Activated CD4-positive, alpha-beta T cell treated with anti-CD3 and anti-CD28 coated beads for 36 hours (primary cell): ENCODE results near the gene PFN4. TPM values are rescaled to one million over a fixed set of nuclear protein-coding genes. Genes with fewer than 3 reads are reported as not detected.
A peak's percentile ranks its signal among the peaks of the same experiment; 100 is the strongest.

ENCODE experiments used
- ATAC-seq: fragments of 200-7000 bp; cut with Tn5 transposase; one replicate; pipeline ENCODE4 v1.10.0; 2021; ENCODE audit warnings: mild to moderate bottlenecking, moderate library complexity
- CTCF ChIA-PET: fragments of 350-600 bp; sonication (Branson Sonifier 250); formaldehyde crosslinking; loops from one replicate; lab custom pipeline; 2021; ENCODE audit warnings: antibody characterized with exemption; lab: Charles Lee
- POLR2A ChIA-PET: fragments of 350-600 bp; sonication (Branson Sonifier 250); formaldehyde crosslinking; loops from one replicate; lab custom pipeline; 2021; ENCODE audit warnings: antibody characterized with exemption, inconsistent platforms; lab: Charles Lee
- DNase-seq: peaks from one replicate; pipeline ENCODE4 v3.0.0-alpha.2; 2020
- H3K27ac Mint-ChIP-seq: one replicate; pipeline ENCODE4 v1.8.0; 2021; ENCODE audit warnings: mixed read lengths
- H3K27me3 Mint-ChIP-seq: one replicate; pipeline ENCODE4 v1.8.0; 2021; ENCODE audit warnings: mixed read lengths
- H3K36me3 Mint-ChIP-seq: one replicate; pipeline ENCODE4 v1.8.0; 2021; ENCODE audit warnings: low read depth, mixed read lengths
- H3K4me1 Mint-ChIP-seq: one replicate; pipeline ENCODE4 v1.8.0; 2021; ENCODE audit warnings: mixed read lengths
- H3K4me3 Mint-ChIP-seq: one replicate; pipeline ENCODE4 v1.8.0; 2021; ENCODE audit warnings: mild to moderate bottlenecking, moderate library complexity, mixed read lengths
- H3K9me3 Mint-ChIP-seq: one replicate; pipeline ENCODE4 v1.8.0; 2021; ENCODE audit warnings: low read depth, mixed read lengths
- intact Hi-C, 2 experiments: fragments of 100-400 bp; cut with DNase I in 1 of 2; cut with micrococcal nuclease in 1 of 2; formaldehyde crosslinking; loops; one replicate each; pipeline versions ENCODE4 v1.14.2 to v1.15.1; 2022 to 2024; cut with DNase I, micrococcal nuclease
- total RNA-seq, 2 experiments: library from RNA; stranded (reverse); gene quantifications; one replicate each; pipeline ENCODE4 v1.2.3, GENCODE V29; 2021

Gene PFN4
- total RNA-seq, 2 experiments from 2014 or later: 0.30 TPM; not detected in 1

GRCh38 chr2:24082787-24083566, 40.2 kb downstream of the PFN4 start:
- intact Hi-C loops: loop anchor here in 1 of 2 experiments (5.0 kb wide), 1 partner anchor 96 kb away; no protein-coding TSS in a partner anchor

GRCh38 chr2:24080701-24081100, 42.4 kb downstream of the PFN4 start:
- H3K36me3 Mint-ChIP-seq: peaks cover 3% of the 10 kb centered on the region
- no peak overlapping the region for H3K27ac Mint-ChIP-seq
- H3K9me3 Mint-ChIP-seq: no peaks in the 10 kb centered on the region
- DNase-seq: no peak
- POLR2A ChIA-PET: interaction anchor here (1.6 kb wide), 1 partner anchor 33 kb away, joined by 4 read pairs; the partner anchor contains the start of gene WDCP
- CTCF ChIA-PET: interaction anchor here (0.7 to 0.9 kb wide), 3 partner anchors 30 to 82 kb away, joined by 3 read pairs; no protein-coding TSS in a partner anchor
- H3K27me3 Mint-ChIP-seq: no peaks in the 10 kb centered on the region
- H3K4me3 Mint-ChIP-seq: no peak overlapping the region
- H3K4me1 Mint-ChIP-seq: peaks cover 23% of the 10 kb centered on the region
- no peak for ATAC-seq
- intact Hi-C loops: loop anchor here in 1 of 2 experiments (5.0 kb wide), 1 partner anchor 93 kb away; no protein-coding TSS in a partner anchor

More at GRCh38 chr2:24082787-24083566, 40.2 kb downstream of the PFN4 start:
- H3K27me3 Mint-ChIP-seq: no peaks in the 10 kb centered on the region
- peaks cover 15% of the 10 kb centered on the region for H3K4me1 Mint-ChIP-seq
- ChIA-PET POLR2A (interaction anchor here (0.6 kb wide), 1 partner anchor 10 kb away, joined by 3 read pairs; no protein-coding TSS in a partner anchor), CTCF (interaction anchor here (0.6 to 3.3 kb wide), 21 partner anchors 7 to 498 kb away, joined by 3 to 35 read pairs (median 6); partner anchors contain the start of genes ATAD2B, FAM228B, FKBP1B and PFN4)
- DNase-seq (no peak), ATAC-seq (no peak)
- no peaks in the 10 kb centered on the region for H3K9me3 Mint-ChIP-seq
- H3K4me3 Mint-ChIP-seq: peak overlapping the region; percentile 79
- no peak overlapping the region for H3K27ac Mint-ChIP-seq
- peaks cover 3% of the 10 kb centered on the region for H3K36me3 Mint-ChIP-seq

GRCh38 chr2:24077879-24078278, 45.3 kb downstream of the PFN4 start:
- H3K36me3 Mint-ChIP-seq: peaks cover 11% of the 10 kb centered on the region
- DNase-seq: no peak
- H3K27me3 Mint-ChIP-seq: no peaks in the 10 kb centered on the region
- peaks cover 31% of the 10 kb centered on the region for H3K4me1 Mint-ChIP-seq
- ChIA-PET CTCF (interaction anchor here (0.6 to 3.2 kb wide), 4 partner anchors 10 to 254 kb away, joined by 3 to 25 read pairs (median 6); partner anchors contain the start of gene ATAD2B), POLR2A (interaction anchor here (2.2 kb wide), 1 partner anchor 152 kb away, joined by 33 read pairs; the partner anchor contains the start of gene ATAD2B)
- H3K9me3 Mint-ChIP-seq: no peaks in the 10 kb centered on the region
- intact Hi-C loops: loop anchor here (2.0 to 10.0 kb wide), 5 partner anchors 137 to 1799 kb away; partner anchors contain the start of genes ASXL2 (in 1 of the 2), KLHL29 (in 1 of the 2), NCOA1 (in 1 of the 2) and UBXN2A (in 1 of the 2)
- peak overlapping the region; percentile 99 for H3K4me3 Mint-ChIP-seq
- peak overlapping the region; percentile 70 for H3K27ac Mint-ChIP-seq
- no peak for ATAC-seq

GRCh38 chr2:24077535-24077877, 45.6 kb downstream of the PFN4 start:
- H3K4me1 Mint-ChIP-seq: peaks cover 35% of the 10 kb centered on the region
- H3K36me3 Mint-ChIP-seq: peaks cover 15% of the 10 kb centered on the region
- intact Hi-C loops: loop anchor here (2.0 to 10.0 kb wide), 5 partner anchors 137 to 1800 kb away; partner anchors contain the start of genes ASXL2 (in 1 of the 2), KLHL29 (in 1 of the 2), NCOA1 (in 1 of the 2) and UBXN2A (in 1 of the 2)
- ATAC-seq (no peak), DNase-seq (no peak)
- peak overlapping the region; percentile 99 for H3K4me3 Mint-ChIP-seq
- H3K27me3 Mint-ChIP-seq: no peaks in the 10 kb centered on the region
- ChIA-PET POLR2A (interaction anchor here (2.2 kb wide), 1 partner anchor 152 kb away, joined by 33 read pairs; the partner anchor contains the start of gene ATAD2B), CTCF (interaction anchor here (0.6 to 3.2 kb wide), 4 partner anchors 10 to 253 kb away, joined by 3 to 25 read pairs (median 4); partner anchors contain the start of gene ATAD2B)
- H3K27ac Mint-ChIP-seq: peak overlapping the region; percentile 70
- no peaks in the 10 kb centered on the region for H3K9me3 Mint-ChIP-seq

- ChIA-PET POLR2A (interaction anchor here (0.6 to 2.2 kb wide), 7 partner anchors 8 to 151 kb away, joined by 3 to 34 read pairs (median 5); partner anchors contain the start of genes ATAD2B, TP53I3, UBXN2A and WDCP), CTCF (interaction anchor here (0.5 to 3.2 kb wide), 7 partner anchors 10 to 252 kb away, joined by 3 to 25 read pairs (median 5); partner anchors contain the start of genes ATAD2B and WDCP)
- Mint-ChIP-seq H3K36me3 (peaks cover 16% of the 10 kb centered on the region), H3K27ac (peak overlapping the region; percentile 70), H3K4me3 (peak overlapping the region; percentile 99), H3K9me3 (no peaks in the 10 kb centered on the region), H3K4me1 (peaks cover 39% of the 10 kb centered on the region), H3K27me3 (no peaks in the 10 kb centered on the region)
- ATAC-seq (no peak), DNase-seq (no peak)
- intact Hi-C loops: loop anchor here (1.0 to 10.0 kb wide), 13 partner anchors 7 to 1800 kb away; partner anchors contain the start of genes ATAD2B (in 2 of the 2), UBXN2A (in 2 of the 2), WDCP (in 2 of the 2) and ASXL2 (in 1 of the 2)
Measured at GRCh38 chr2:24076849-24077534, 46.1 kb downstream of the PFN4 start.

DNA sequence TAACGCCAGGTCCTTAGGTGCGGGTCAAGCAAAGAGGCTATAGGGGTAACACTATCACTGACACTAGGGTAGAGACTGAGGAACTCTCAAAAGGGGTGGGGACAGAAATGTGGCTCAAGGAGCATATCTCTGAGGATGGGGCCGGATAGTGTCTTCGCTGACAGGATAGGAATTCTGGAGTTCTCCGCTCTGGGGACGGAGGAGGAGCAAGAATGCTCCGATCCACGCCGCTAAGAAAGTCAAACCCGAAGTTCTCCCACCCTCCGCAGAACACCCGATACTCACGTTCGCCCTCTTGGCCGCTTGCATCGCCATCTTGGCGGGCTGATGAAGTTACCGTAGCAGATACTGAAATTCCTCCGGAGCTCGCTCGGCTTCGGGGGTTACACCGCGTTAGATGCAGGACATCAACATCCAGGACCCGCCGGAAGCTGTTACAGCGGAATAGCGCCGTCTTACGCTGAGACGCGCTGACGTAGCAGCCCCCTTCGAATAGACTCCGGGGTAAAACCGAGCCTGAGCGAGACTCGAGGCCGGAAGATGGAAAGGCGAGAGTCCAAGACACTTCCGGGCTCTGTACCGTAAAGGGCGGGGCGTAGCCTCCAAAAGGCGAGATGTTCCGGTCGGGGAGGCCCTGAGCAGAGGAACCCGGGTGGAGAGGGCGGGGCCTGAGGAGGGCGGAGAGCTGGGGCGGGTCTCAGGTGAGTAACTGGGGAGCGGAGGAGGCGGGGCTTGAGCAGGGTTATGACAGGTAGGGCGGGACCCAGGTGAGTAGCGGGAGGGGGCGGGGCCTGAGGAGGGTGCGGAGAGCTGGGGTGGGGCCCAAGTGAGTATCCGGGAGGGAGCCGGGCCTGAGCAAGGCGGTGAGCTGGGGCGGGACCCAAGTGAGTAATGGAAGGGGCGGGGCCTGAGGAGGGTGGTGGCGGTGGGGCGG, 47.0 kb downstream of the PFN4 start, which contains the start of gene SF3B6:
Gene SF3B6 (minus strand): TSS at position 412 of the 934 bp plus-strand sequence. CDS start 97 bp downstream, at position 315.
- POLR2A ChIA-PET: interaction anchor here (0.6 to 2.2 kb wide), 7 partner anchors 8 to 150 kb away, joined by 3 to 34 read pairs (median 5); partner anchors contain the start of genes ATAD2B, TP53I3, UBXN2A and WDCP
- peak within 1 kb of the TSS; percentile 99 for H3K27ac Mint-ChIP-seq
- intact Hi-C loops: loop anchor here (1.0 to 10.0 kb wide), 13 partner anchors 8 to 1801 kb away; partner anchors contain the start of genes ATAD2B (in 2 of the 2), UBXN2A (in 2 of the 2), WDCP (in 2 of the 2) and ASXL2 (in 1 of the 2)
- no peaks in the 10 kb centered on the region for H3K9me3 Mint-ChIP-seq
- DNase-seq (peak; percentile 100), ATAC-seq (peak; percentile 91)
- CTCF ChIA-PET: interaction anchor here (0.5 to 3.2 kb wide), 7 partner anchors 8 to 296 kb away, joined by 3 to 25 read pairs (median 6); partner anchors contain the start of genes ATAD2B, TP53I3 and WDCP
- peak within 1 kb of the TSS; percentile 99 for H3K4me3 Mint-ChIP-seq
- peaks cover 15% of the 10 kb centered on the region for H3K36me3 Mint-ChIP-seq
- H3K4me1 Mint-ChIP-seq: peaks cover 43% of the 10 kb centered on the region
- H3K27me3 Mint-ChIP-seq: no peaks in the 10 kb centered on the region

- Mint-ChIP-seq H3K9me3 (no peaks in the 10 kb centered on the region), H3K27ac (peak overlapping the region; percentile 99), H3K27me3 (no peaks in the 10 kb centered on the region), H3K4me1 (peaks cover 43% of the 10 kb centered on the region), H3K36me3 (peaks cover 15% of the 10 kb centered on the region), H3K4me3 (peak overlapping the region; percentile 99)
- ATAC-seq: no peak
- DNase-seq: no peak
- POLR2A ChIA-PET: interaction anchor here (1.6 kb wide), 1 partner anchor 9 kb away, joined by 6 read pairs; the partner anchor contains the start of gene TP53I3
- CTCF ChIA-PET: interaction anchor here (0.6 to 3.2 kb wide), 4 partner anchors 9 to 300 kb away, joined by 3 to 25 read pairs (median 7); partner anchors contain the start of genes ATAD2B and TP53I3
- intact Hi-C loops: loop anchor here in 1 of 2 experiments (5.0 to 10.0 kb wide), 2 partner anchors 690 to 1802 kb away; partner anchors contain the start of genes ASXL2 and KLHL29
Measured at GRCh38 chr2:24075259-24075658, 47.9 kb downstream of the PFN4 start.

GRCh38 chr2:24073816-24074215, 49.3 kb downstream of the PFN4 start:
- CTCF ChIA-PET: interaction anchor here (0.8 to 3.5 kb wide), 7 partner anchors 10 to 250 kb away, joined by 3 to 21 read pairs (median 3); partner anchors contain the start of genes ATAD2B, TP53I3 and WDCP
- Mint-ChIP-seq H3K4me3 (no peak overlapping the region), H3K27ac (peak overlapping the region; percentile 82)

DNA sequence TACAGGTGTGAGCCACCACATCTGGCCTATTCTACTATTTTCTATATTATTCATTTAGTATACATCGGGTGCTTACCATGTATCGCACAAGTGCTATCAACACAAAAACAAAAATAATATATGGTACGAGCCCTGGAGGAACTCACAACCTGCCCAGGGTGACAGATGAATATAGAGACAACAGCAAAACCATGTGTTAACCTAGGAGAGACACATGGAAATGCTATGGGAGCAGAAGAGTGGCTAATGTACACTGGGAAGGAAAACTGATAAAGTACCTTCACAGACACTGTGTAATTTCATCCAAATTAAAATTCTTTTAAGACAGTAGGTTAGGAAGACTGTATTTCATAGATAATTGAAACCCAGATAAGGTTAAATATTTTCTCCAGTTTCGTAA, 50.9 kb downstream of the PFN4 start:
- ATAC-seq: no peak
- POLR2A ChIA-PET: no interaction called here

More at GRCh38 chr2:24073816-24074215, 49.3 kb downstream of the PFN4 start:
- intact Hi-C loops: loop anchor here in 1 of 2 experiments (10.0 kb wide), 1 partner anchor 689 kb away; the partner anchor contains the start of gene KLHL29
- POLR2A ChIA-PET: interaction anchor here (0.8 to 1.2 kb wide), 2 partner anchors 12 to 146 kb away, joined by 3 to 7 read pairs; partner anchors contain the start of gene ATAD2B
- H3K36me3 Mint-ChIP-seq: peaks cover 19% of the 10 kb centered on the region
- no peaks in the 10 kb centered on the region for H3K27me3 Mint-ChIP-seq
- DNase-seq: peak; percentile 39
- H3K4me1 Mint-ChIP-seq: peaks cover 43% of the 10 kb centered on the region
- no peaks in the 10 kb centered on the region for H3K9me3 Mint-ChIP-seq
- ATAC-seq: no peak

More for the DNA sequence above, 50.9 kb downstream of the PFN4 start:
- Mint-ChIP-seq H3K4me1 (peaks cover 34% of the 10 kb centered on the region), H3K9me3 (no peaks in the 10 kb centered on the region), H3K4me3 (no peak overlapping the region), H3K36me3 (peaks cover 19% of the 10 kb centered on the region), H3K27ac (no peak overlapping the region), H3K27me3 (no peaks in the 10 kb centered on the region)
- CTCF ChIA-PET: interaction anchor here (1.0 to 3.5 kb wide), 3 partner anchors 10 to 146 kb away, joined by 3 to 21 read pairs (median 11); partner anchors contain the start of genes ATAD2B and TP53I3
- intact Hi-C loops: loop anchor here in 1 of 2 experiments (10.0 kb wide), 1 partner anchor 687 kb away; the partner anchor contains the start of gene KLHL29
- no peak for DNase-seq
